ENCODE measurements around the gene ABCD3.

- no peak for TF ChIP-seq EZH2phosphoT487 (IDR thresholded peaks at IDR 0.05; ENCODE audit: insufficient read depth, low read depth)
- no peak for TF ChIP-seq EZH2 (IDR thresholded peaks at IDR 0.05; ENCODE audit: insufficient read depth, poor library complexity, severe bottlenecking)
Observed at GRCh38 chr1:94379615-94380014, 38.6 kb upstream of the ABCD3 start.

Data from GM23248 (cell line).